Measurements from ENCODE around the gene RXRG. TPM values are rescaled to one million over a fixed set of nuclear protein-coding genes. Genes with fewer than 3 reads are reported as not detected.

Gene RXRG
- total and polyA plus RNA-seq, 2 donors (not counting 1 experiment from before 2014, with no cell fraction given) = not detected

DNA sequence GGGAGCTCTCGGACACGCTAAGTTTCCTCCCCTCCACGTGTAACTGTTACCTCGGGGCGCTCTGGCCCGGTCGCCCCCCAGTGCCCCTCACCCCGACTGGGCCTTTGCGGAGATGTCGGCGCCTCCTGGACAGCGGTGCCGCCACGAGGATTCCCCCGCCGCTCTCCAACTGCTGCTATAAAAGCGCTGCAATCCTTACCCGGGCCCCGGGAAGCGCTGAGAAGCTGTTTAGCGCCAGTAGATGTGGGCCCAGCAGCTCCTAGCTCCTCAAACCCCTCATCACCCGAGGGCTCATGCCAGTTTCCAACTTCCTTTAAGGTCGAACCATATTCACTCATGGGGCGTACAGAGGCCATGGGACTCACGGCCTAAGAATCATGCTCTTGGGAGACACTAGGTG is 88.0 kb downstream of the RXRG start:
- no peak overlapping the region for H3K27ac Mint-ChIP-seq
- no peak overlapping the region for H3K4me2 ChIP-seq (replicated peaks; ENCODE audit: low read depth, low read length, poor library complexity, severe bottlenecking)
- peaks cover 0 to 5% of the 10 kb centered on the region in 2 donors for H3K4me1 ChIP-seq (ENCODE audit: control insufficient read depth in 2 of 2, insufficient read depth in 2 of 2, low read length in 2 of 2)
- H3K36me3 ChIP-seq (replicated peaks in 1 of 2; ENCODE audit: control extremely low read depth in 1 of 2, control insufficient read depth in 1 of 2, extremely low read depth in 1 of 2, insufficient read depth in 2 of 2, low read length in 1 of 2) = no peaks in the 10 kb centered on the region
- H3K9me3 Mint-ChIP-seq (ENCODE audit: insufficient read depth) = no peaks in the 10 kb centered on the region
- H3K9ac ChIP-seq (ENCODE audit: low read length) = no peak overlapping the region
- DNase-seq (no peak), ATAC-seq (ENCODE audit: low read depth) (no peak)
- WGBS (ENCODE audit: insufficient coverage) = 5% methylated on average over 23 of the region's 25 CpGs
- H3K9me3 ChIP-seq (ENCODE audit: control extremely low read depth in 1 of 3, control insufficient read depth in 2 of 3, insufficient read depth in 1 of 3, low read length in 2 of 3) = peaks cover 0 to 21% (median 0%) of the 10 kb centered on the region in 3 donors
- no peak overlapping the region for H3K4me3 Mint-ChIP-seq
- peaks cover 76% of the 10 kb centered on the region for H3K27me3 Mint-ChIP-seq
- H3K79me2 ChIP-seq (ENCODE audit: control insufficient read depth, insufficient read depth, low read length) = no peaks in the 10 kb centered on the region
- H3K4me1 Mint-ChIP-seq = peaks cover 5% of the 10 kb centered on the region
- ChIA-PET POLR2A (no interaction called here), CTCF (interaction anchor here (3.0 kb wide), 1 partner anchor 10 kb away, joined by 13 read pairs; no protein-coding TSS in a partner anchor)
- H4K20me1 ChIP-seq (ENCODE audit: control insufficient read depth, insufficient read depth, low read length, poor library complexity, severe bottlenecking) = no peaks in the 10 kb centered on the region
- H3K4me3 ChIP-seq (ENCODE audit: control extremely low read depth in 1 of 5, extremely low read depth in 1 of 5, insufficient read depth in 1 of 5, low read depth in 2 of 5, low read length in 4 of 5) = no peak overlapping the region
- intact Hi-C loops (cut with micrococcal nuclease) = no loop called here
- no peak overlapping the region for H2AFZ ChIP-seq (ENCODE audit: insufficient read depth, low read depth, low read length, poor library complexity, severe bottlenecking)
- no peak overlapping the region for H3K27ac ChIP-seq (ENCODE audit: low read length in 2 of 2)
- TF ChIP-seq, protein P1, sequence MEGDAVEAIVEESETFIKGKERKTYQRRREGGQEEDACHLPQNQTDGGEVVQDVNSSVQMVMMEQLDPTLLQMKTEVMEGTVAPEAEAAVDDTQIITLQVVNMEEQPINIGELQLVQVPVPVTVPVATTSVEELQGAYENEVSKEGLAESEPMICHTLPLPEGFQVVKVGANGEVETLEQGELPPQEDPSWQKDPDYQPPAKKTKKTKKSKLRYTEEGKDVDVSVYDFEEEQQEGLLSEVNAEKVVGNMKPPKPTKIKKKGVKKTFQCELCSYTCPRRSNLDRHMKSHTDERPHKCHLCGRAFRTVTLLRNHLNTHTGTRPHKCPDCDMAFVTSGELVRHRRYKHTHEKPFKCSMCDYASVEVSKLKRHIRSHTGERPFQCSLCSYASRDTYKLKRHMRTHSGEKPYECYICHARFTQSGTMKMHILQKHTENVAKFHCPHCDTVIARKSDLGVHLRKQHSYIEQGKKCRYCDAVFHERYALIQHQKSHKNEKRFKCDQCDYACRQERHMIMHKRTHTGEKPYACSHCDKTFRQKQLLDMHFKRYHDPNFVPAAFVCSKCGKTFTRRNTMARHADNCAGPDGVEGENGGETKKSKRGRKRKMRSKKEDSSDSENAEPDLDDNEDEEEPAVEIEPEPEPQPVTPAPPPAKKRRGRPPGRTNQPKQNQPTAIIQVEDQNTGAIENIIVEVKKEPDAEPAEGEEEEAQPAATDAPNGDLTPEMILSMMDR (IDR thresholded peaks at IDR 0.05) = no peak
- no peak for TF ChIP-seq EZH2 (IDR thresholded peaks at IDR 0.05; ENCODE audit: borderline replicate concordance, insufficient read depth, low read depth, low read length, poor library complexity, severe bottlenecking)
- peaks cover 0 to 66% (median 39%) of the 10 kb centered on the region in 4 experiments for H3K27me3 ChIP-seq (replicated peaks in 1 of 4; ENCODE audit: control extremely low read depth in 1 of 4, control insufficient read depth in 3 of 4, insufficient read depth in 4 of 4, low read length in 3 of 4)

DNA sequence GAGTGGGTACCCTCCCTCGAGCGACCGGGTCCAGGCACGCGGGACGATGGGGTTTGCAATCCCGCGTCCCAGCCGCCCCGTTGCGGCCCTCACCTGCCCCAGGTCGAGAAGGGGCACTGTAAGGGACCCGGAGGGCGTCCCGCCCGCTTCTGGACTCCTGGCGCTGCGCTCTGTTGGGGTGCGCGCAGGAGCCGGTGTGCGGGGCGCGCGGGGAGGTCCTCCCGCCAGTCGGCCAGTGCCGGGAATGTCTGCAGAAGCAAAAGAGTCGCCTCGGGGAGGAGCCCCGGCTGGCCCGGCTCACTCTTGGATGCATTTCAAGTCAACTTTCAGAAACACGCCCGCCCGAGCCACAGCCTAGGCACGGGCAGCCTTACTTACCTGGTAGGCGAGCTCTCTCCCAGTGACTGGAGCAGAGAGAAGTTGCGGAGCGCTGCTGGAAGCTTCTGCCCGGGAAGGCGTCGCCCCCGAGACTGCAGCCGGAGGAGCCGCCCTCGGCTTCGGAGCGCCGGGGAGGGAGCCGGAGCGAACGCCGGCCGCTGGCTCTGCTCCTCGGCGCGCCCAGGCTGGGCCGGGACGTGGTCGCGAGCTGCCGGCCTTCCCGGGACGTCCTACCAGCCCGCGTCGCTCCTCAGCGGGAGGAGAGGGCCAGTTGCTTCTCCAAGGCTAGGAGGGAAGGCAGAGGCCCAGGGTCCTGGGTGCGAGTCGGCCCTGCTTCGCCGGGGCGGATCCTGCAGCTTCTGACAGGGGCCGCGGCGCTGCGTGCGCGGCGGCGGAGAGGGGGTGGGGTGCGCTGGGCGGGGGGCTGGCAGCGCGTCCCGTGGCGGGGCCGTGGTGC is 88.7 kb downstream of the RXRG start, which contains the start of gene LMX1A:
TSS of gene LMX1A (minus strand) at position 739 of the 835 bp plus-strand sequence. CDS start 1,156 bp downstream, outside the sequence.
- no peaks in the 10 kb centered on the region for H3K9me3 Mint-ChIP-seq (ENCODE audit: insufficient read depth)

More for the DNA sequence above, 88.7 kb downstream of the RXRG start, which contains the start of gene LMX1A:
- Mint-ChIP-seq H3K4me1 (peaks cover 5% of the 10 kb centered on the region), H3K27me3 (peaks cover 79% of the 10 kb centered on the region), H3K4me3 (no peak within 1 kb of the TSS), H3K27ac (no peak within 1 kb of the TSS)
- intact Hi-C loops (cut with micrococcal nuclease) = no loop called here
- Histone ChIP-seq H3K79me2 (ENCODE audit: control insufficient read depth, insufficient read depth, low read length) (no peaks in the 10 kb centered on the region), H4K20me1 (ENCODE audit: control insufficient read depth, insufficient read depth, low read length, poor library complexity, severe bottlenecking) (no peaks in the 10 kb centered on the region), H3K27ac (ENCODE audit: low read length in 2 of 2) (no peak within 1 kb of the TSS), H3K9me3 (ENCODE audit: control extremely low read depth in 1 of 3, control insufficient read depth in 2 of 3, insufficient read depth in 1 of 3, low read length in 2 of 3) (peaks cover 0 to 21% (median 0%) of the 10 kb centered on the region in 3 donors), H3K4me1 (ENCODE audit: control insufficient read depth in 2 of 2, insufficient read depth in 2 of 2, low read length in 2 of 2) (peaks cover 0 to 5% of the 10 kb centered on the region in 2 donors), H3K4me2 (replicated peaks; ENCODE audit: low read depth, low read length, poor library complexity, severe bottlenecking) (no peak within 1 kb of the TSS), H3K27me3 (replicated peaks in 1 of 4; ENCODE audit: control extremely low read depth in 1 of 4, control insufficient read depth in 3 of 4, insufficient read depth in 4 of 4, low read length in 3 of 4) (peaks cover 0 to 66% (median 40%) of the 10 kb centered on the region in 4 experiments), H3K36me3 (replicated peaks in 1 of 2; ENCODE audit: control extremely low read depth in 1 of 2, control insufficient read depth in 1 of 2, extremely low read depth in 1 of 2, insufficient read depth in 2 of 2, low read length in 1 of 2) (no peaks in the 10 kb centered on the region), H2AFZ (ENCODE audit: insufficient read depth, low read depth, low read length, poor library complexity, severe bottlenecking) (no peak within 1 kb of the TSS), H3K4me3 (ENCODE audit: control extremely low read depth in 1 of 5, extremely low read depth in 1 of 5, insufficient read depth in 1 of 5, low read depth in 2 of 5, low read length in 4 of 5) (no peak within 1 kb of the TSS), H3K9ac (ENCODE audit: low read length) (no peak within 1 kb of the TSS)
- ATAC-seq (ENCODE audit: low read depth) (no peak), DNase-seq (no peak)
- TF ChIP-seq, protein P1 (IDR thresholded peaks at IDR 0.05) = no peak
- no peak for TF ChIP-seq EZH2 (IDR thresholded peaks at IDR 0.05; ENCODE audit: borderline replicate concordance, insufficient read depth, low read depth, low read length, poor library complexity, severe bottlenecking)
- POLR2A ChIA-PET = no interaction called here
- WGBS (ENCODE audit: insufficient coverage) = 4% methylated on average over 86 of the region's 88 CpGs
- CTCF ChIA-PET = interaction anchor here (3.0 kb wide), 1 partner anchor 11 kb away, joined by 13 read pairs; no protein-coding TSS in a partner anchor

Data from B cell (primary cell).